Caco-2 (cell line): Measurements from ENCODE around the gene REL. TPM values are rescaled to one million over a fixed set of nuclear protein-coding genes. Genes with fewer than 3 reads are reported as not detected.

ENCODE experiments used
- BruUV-seq: library from RNA; stranded (reverse); fragments of 400-500 nt; replicated peaks from 2 replicates; lab custom pipeline; 2021; lab: Mats Ljungman, UMichigan
- CTCF ChIA-PET: fragments of 300-600 bp; sonication (Branson Sonifier 250); formaldehyde crosslinking; loops from one replicate; lab custom pipeline; 2022; ENCODE audit warnings: antibody characterized with exemption; lab: Charles Lee
- POLR2A ChIA-PET: fragments of 300-600 bp; sonication (Branson Sonifier 250); formaldehyde crosslinking; loops from one replicate; lab custom pipeline; 2022; ENCODE audit warnings: antibody characterized with exemption; lab: Charles Lee
- DNase-seq, 2 experiments: peaks; one replicate each; pipeline versions ENCODE4 v3.0.0 to v3.0.0-alpha.2; 2020 to 2022
- H3K27me3 ChIP-seq: replicated peaks from 2 replicates; pipeline ENCODE4 v1.6.0; 2011; ENCODE audit warnings: low read length; ENCODE audit not compliant: control insufficient read depth, insufficient read depth
- H3K36me3 ChIP-seq: 2 replicates; pipeline ENCODE4 v1.5.1; 2011; ENCODE audit warnings: low read length; ENCODE audit not compliant: control insufficient read depth, insufficient read depth
- H3K4me1 ChIP-seq: fragments of 250-450 bp; sonication (Bioruptor Pico); 2 replicates; pipeline ENCODE4 v1.5.1; 2020; ENCODE audit warnings: mild to moderate bottlenecking
- H3K4me3 ChIP-seq: 2 replicates; pipeline ENCODE4 v1.5.1; 2011; ENCODE audit warnings: low read depth, mild to moderate bottlenecking, control low read depth, low read length
- H3K9me3 ChIP-seq: fragments of 250-450 bp; sonication (Bioruptor Pico); 2 replicates; pipeline ENCODE4 v1.5.1; 2020; ENCODE audit warnings: mild to moderate bottlenecking, moderate library complexity
- H3K27ac Mint-ChIP-seq: one replicate; pipeline ENCODE4 v1.8.0; 2022; ENCODE audit warnings: mixed read lengths; ENCODE audit not compliant: unreplicated experiment
- H3K27me3 Mint-ChIP-seq: one replicate; pipeline ENCODE4 v1.8.0; 2022; ENCODE audit warnings: mixed read lengths; ENCODE audit not compliant: insufficient read depth, unreplicated experiment
- H3K36me3 Mint-ChIP-seq: one replicate; pipeline ENCODE4 v1.8.0; 2022; ENCODE audit warnings: mild to moderate bottlenecking, mixed read lengths; ENCODE audit not compliant: insufficient read depth, unreplicated experiment
- H3K4me1 Mint-ChIP-seq: one replicate; pipeline ENCODE4 v1.8.0; 2022; ENCODE audit warnings: low read depth, mixed read lengths; ENCODE audit not compliant: unreplicated experiment
- H3K4me3 Mint-ChIP-seq: one replicate; pipeline ENCODE4 v1.8.0; 2022; ENCODE audit warnings: mild to moderate bottlenecking, moderate library complexity, mixed read lengths; ENCODE audit not compliant: unreplicated experiment
- H3K9me3 Mint-ChIP-seq: one replicate; pipeline ENCODE4 v1.8.0; 2022; ENCODE audit warnings: mixed read lengths; ENCODE audit not compliant: unreplicated experiment
- intact Hi-C: fragments of 100-400 bp; cut with micrococcal nuclease; formaldehyde crosslinking; loops from one replicate; pipeline ENCODE4 v1.10.0; 2022; ENCODE audit not compliant: unreplicated experiment
- total RNA-seq: library from RNA; stranded (reverse); gene quantifications from 2 replicates; pipeline ENCODE4 v1.2.3, GENCODE V29; 2022
- TF ChIP-seq, protein P1 (sequence below), 2 experiments: fragments of 200-600 bp in 1 of 2; IDR thresholded peaks; 1 replicate in 1 of 2; 2 replicates in 1 of 2; pipeline versions ENCODE4 v1.5.1 to v1.8.0; 2011 to 2022; ENCODE audit warnings: antibody characterized with exemption in 1 of 2, control low read depth in 1 of 2, inconsistent platforms in 1 of 2, low read depth in 1 of 2, low read length in 1 of 2, mild to moderate bottlenecking in 1 of 2, moderate library complexity in 1 of 2; ENCODE audit not compliant: insufficient read depth in 1 of 2, severe bottlenecking in 1 of 2, unreplicated experiment in 1 of 2

Gene REL
- total RNA-seq, 1 experiment from 2014 or later: 12.2 TPM

DNA sequence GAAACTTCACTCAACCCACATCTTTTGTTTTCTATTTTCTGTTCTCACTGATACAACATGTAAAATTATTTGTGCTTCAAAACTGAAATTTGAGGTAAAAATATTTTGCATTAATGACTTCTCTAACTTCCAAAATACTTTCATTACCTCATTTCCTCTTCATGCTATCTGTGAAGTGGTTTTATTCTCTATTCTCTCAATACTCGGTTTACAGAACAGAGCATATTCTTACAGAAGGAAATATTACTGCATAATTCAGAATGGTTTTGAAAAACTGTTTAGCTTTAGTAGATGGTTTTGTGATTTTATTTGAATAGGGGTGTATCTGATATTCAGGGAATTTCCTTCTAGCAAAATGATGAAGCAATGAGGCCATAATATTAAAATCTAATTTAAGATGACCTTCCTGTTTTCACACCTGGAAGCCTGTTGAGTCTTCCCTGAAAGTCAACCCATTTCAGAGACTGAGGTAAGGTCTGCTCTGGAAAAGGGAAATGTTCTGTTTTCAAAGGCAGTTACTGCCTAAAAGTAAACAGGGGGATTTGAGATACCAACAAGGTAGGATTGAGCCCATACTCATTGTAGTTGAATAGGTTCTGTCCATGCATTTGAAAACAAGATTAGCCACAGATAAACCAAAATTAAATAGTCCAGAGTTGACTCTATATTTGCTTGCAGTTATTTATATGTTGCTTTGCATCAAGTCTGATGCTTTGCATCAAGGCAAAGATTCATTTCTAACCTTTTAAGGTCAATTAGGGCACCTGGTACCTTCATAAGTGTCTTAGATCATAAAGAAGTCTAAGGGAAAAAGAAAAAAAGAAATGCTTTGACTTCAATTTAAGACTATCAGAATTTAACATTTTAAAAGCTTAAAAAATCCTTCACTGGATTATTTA lies 85.4 kb downstream of the REL start:
- no peaks in the 10 kb centered on the region for H3K27me3 Mint-ChIP-seq
- no peaks in the 10 kb centered on the region for H3K9me3 ChIP-seq
- H3K4me3 ChIP-seq: no peak overlapping the region
- TF ChIP-seq, protein P1, sequence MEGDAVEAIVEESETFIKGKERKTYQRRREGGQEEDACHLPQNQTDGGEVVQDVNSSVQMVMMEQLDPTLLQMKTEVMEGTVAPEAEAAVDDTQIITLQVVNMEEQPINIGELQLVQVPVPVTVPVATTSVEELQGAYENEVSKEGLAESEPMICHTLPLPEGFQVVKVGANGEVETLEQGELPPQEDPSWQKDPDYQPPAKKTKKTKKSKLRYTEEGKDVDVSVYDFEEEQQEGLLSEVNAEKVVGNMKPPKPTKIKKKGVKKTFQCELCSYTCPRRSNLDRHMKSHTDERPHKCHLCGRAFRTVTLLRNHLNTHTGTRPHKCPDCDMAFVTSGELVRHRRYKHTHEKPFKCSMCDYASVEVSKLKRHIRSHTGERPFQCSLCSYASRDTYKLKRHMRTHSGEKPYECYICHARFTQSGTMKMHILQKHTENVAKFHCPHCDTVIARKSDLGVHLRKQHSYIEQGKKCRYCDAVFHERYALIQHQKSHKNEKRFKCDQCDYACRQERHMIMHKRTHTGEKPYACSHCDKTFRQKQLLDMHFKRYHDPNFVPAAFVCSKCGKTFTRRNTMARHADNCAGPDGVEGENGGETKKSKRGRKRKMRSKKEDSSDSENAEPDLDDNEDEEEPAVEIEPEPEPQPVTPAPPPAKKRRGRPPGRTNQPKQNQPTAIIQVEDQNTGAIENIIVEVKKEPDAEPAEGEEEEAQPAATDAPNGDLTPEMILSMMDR (IDR thresholded peaks at IDR 0.05; ENCODE audit: insufficient read depth in 1 of 2, low read depth in 1 of 2, low read length in 1 of 2, severe bottlenecking in 1 of 2, unreplicated experiment in 1 of 2): no peak
- no peak overlapping the region for H3K4me3 Mint-ChIP-seq
- no peak for DNase-seq
- POLR2A ChIA-PET: no interaction called here
- BruUV-seq: no TSS peak
- H3K9me3 Mint-ChIP-seq: no peaks in the 10 kb centered on the region
- no peak overlapping the region for H3K27ac Mint-ChIP-seq
- H3K36me3 ChIP-seq: no peaks in the 10 kb centered on the region
- 0 out of 2 replicates have a peak, but pooled peaks cover 3% of the 10 kb centered on the region for H3K4me1 ChIP-seq
- no peaks in the 10 kb centered on the region for H3K27me3 ChIP-seq
- no peaks in the 10 kb centered on the region for H3K36me3 Mint-ChIP-seq
- intact Hi-C loops: no loop called here
- CTCF ChIA-PET: no interaction called here
- H3K4me1 Mint-ChIP-seq: peaks cover 7% of the 10 kb centered on the region

DNA sequence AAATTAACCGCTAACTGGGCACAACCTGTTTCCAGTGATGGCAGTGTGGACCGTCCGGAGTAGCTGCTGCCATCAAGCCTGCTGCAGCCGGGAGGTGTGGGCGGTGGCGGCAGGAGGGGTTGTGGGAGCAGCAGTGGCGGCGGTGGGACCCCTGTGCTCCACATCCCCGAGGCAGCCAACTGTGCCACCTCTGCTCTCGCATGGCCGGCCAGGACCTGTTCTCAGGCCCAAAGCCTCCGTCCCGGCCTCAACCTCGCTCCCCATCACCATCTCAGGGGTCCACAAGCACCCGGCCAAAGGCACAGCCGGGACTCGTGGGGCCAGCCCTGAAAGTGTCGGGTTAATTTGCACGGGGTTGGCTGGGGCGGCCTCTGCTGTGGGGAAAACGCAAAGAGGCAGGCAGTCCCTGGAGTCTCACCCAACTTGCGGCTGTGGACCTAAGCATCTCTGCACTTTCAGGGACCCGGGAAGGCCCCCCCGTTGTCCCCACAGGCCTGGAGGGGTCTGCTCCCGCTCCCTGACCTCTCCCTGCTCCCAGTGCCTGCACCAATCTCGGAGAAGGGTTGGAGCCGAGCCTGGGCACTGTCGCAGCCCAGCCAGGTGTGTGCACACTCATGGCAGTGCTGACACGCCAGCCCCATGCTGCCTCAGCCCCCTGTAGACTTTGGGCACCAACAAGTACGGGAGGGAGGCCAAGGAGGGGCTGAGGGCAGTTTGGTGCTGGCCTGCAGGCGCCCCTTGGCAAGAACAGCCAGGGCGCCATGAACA lies 91.7 kb downstream of the REL start:
- no peaks in the 10 kb centered on the region for H3K9me3 ChIP-seq
- H3K4me1 ChIP-seq: no peaks in the 10 kb centered on the region
- ChIA-PET CTCF (no interaction called here), POLR2A (interaction anchor here (0.7 kb wide), 1 partner anchor 15 kb away, joined by 3 read pairs; no protein-coding TSS in a partner anchor)
- intact Hi-C loops: no loop called here
- no peak overlapping the region for H3K27ac Mint-ChIP-seq
- TF ChIP-seq, protein P1 (IDR thresholded peaks at IDR 0.05; ENCODE audit: insufficient read depth in 1 of 2, low read depth in 1 of 2, low read length in 1 of 2, severe bottlenecking in 1 of 2, unreplicated experiment in 1 of 2): no peak
- no peaks in the 10 kb centered on the region for H3K27me3 ChIP-seq
- H3K36me3 ChIP-seq: no peaks in the 10 kb centered on the region
- H3K9me3 Mint-ChIP-seq: no peaks in the 10 kb centered on the region
- no peaks in the 10 kb centered on the region for H3K36me3 Mint-ChIP-seq
- no peak for DNase-seq
- no peak overlapping the region for H3K4me3 Mint-ChIP-seq
- BruUV-seq: no TSS peak
- no peaks in the 10 kb centered on the region for H3K27me3 Mint-ChIP-seq
- no peak overlapping the region for H3K4me3 ChIP-seq
- no peaks in the 10 kb centered on the region for H3K4me1 Mint-ChIP-seq

DNA sequence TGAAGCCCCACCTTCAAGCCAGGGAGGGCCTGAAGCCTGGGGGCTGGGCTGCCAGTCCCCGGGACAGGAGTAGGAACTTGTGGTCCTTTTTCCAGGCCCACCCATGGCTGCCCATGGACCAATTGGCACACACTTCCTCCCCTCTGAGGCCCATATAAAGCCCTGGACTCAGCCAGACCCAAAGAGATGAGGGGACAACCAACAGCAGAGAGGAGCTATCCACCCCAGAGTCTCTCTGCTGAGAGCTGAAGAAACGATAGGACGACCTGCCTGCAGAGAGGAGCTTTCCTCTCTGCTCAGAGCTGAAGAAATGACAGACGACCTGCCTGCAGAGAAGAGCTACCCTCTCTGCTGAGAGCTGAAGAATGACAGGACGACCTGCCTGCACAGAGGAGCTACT lies 92.3 kb downstream of the REL start:
- no peaks in the 10 kb centered on the region for H3K36me3 ChIP-seq
- Mint-ChIP-seq H3K9me3 (no peaks in the 10 kb centered on the region), H3K4me1 (no peaks in the 10 kb centered on the region), H3K27me3 (no peaks in the 10 kb centered on the region), H3K36me3 (no peaks in the 10 kb centered on the region), H3K27ac (no peak overlapping the region), H3K4me3 (no peak overlapping the region)
- no peaks in the 10 kb centered on the region for H3K9me3 ChIP-seq
- intact Hi-C loops: no loop called here
- H3K27me3 ChIP-seq: no peaks in the 10 kb centered on the region
- no peaks in the 10 kb centered on the region for H3K4me1 ChIP-seq
- no TSS peak for BruUV-seq
- no peak overlapping the region for H3K4me3 ChIP-seq
- DNase-seq: no peak
- POLR2A ChIA-PET: interaction anchor here (0.7 kb wide), 1 partner anchor 16 kb away, joined by 3 read pairs; no protein-coding TSS in a partner anchor
- CTCF ChIA-PET: no interaction called here
- TF ChIP-seq, protein P1 (IDR thresholded peaks at IDR 0.05; ENCODE audit: insufficient read depth in 1 of 2, low read depth in 1 of 2, low read length in 1 of 2, severe bottlenecking in 1 of 2, unreplicated experiment in 1 of 2): no peak
